ENCODE results near the gene RPS6KA3.

- no peak for TF ChIP-seq CTCF (IDR thresholded peaks at IDR 0.05)
- TF ChIP-seq POLR2AphosphoS5 (IDR thresholded peaks at IDR 0.05; ENCODE audit: insufficient read depth in 1 of 2, low read depth in 1 of 2) = no peak
- TF ChIP-seq POLR2A (IDR thresholded peaks at IDR 0.05) = no peak
Observed at GRCh38 chrX:20111271-20111670, 155.4 kb downstream of the RPS6KA3 start.
